Neutrophil (primary cell): ENCODE results near the gene VMAC.

Source experiments
- H3K27ac ChIP-seq: fragments of 200-600 bp; sonication (generic); 2 replicates; pipeline ENCODE4 v1.5.1; 2016; ENCODE audit warnings: mild to moderate bottlenecking, moderate library complexity
- H3K27me3 ChIP-seq: fragments of 200-600 bp; sonication (generic); 2 replicates; pipeline ENCODE4 v1.6.0; 2016; ENCODE audit warnings: mild to moderate bottlenecking
- H3K36me3 ChIP-seq: fragments of 200-600 bp; sonication (generic); 2 replicates; pipeline ENCODE4 v1.5.1; 2017
- H3K4me1 ChIP-seq, 2 experiments: fragments of 200-600 bp in 1 of 2; sonication (generic) in 1 of 2; 1 replicate in 1 of 2; 2 replicates in 1 of 2; pipeline versions ENCODE4 v1.5.1 to v1.6.1; 2013 to 2016; ENCODE audit warnings: low read depth in 1 of 2, low read length in 1 of 2, mild to moderate bottlenecking in 1 of 2, moderate library complexity in 1 of 2; ENCODE audit not compliant: control insufficient read depth in 1 of 2, insufficient read depth in 1 of 2
- H3K4me3 ChIP-seq, 2 experiments: fragments of 200-600 bp in 1 of 2; sonication (generic) in 1 of 2; 1 replicate in 1 of 2; 2 replicates in 1 of 2; pipeline ENCODE4 v1.5.1; 2013 to 2016; ENCODE audit warnings: low read depth in 1 of 2, low read length in 1 of 2, mild to moderate bottlenecking in 1 of 2, moderate library complexity in 1 of 2
- H3K9me3 ChIP-seq: fragments of 200-600 bp; sonication (generic); 2 replicates; pipeline ENCODE4 v1.5.1; 2016
- TF ChIP-seq, protein P1 (sequence below): fragments of 200-600 bp; sonication (generic); IDR thresholded peaks from 2 replicates; pipeline ENCODE4 v1.5.1; 2016; ENCODE audit warnings: antibody characterized with exemption

VMAC gene

DNA sequence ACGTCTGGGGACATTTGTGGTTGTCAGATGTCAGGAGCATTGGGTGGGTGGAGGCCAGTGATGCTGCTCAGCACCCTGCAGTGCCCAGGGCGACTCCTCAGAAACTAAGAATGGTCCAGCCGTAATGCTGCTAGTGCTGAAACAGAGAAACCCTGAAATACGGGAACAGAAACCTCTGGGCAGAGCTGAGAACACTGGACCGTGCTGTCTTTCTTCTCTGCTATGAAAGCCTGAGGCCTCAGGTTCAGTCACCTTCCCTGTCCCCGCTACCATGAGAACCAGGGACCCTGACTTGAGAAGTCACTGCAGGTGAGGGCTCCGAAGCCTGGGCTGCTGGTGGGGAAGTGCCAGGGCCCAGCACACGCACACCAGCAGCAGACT is 22.8 kb downstream of the VMAC start:
- H3K27ac ChIP-seq, result no peak overlapping the region
- peaks cover 100% of the 10 kb centered on the region for H3K36me3 ChIP-seq
- TF ChIP-seq, protein P1, sequence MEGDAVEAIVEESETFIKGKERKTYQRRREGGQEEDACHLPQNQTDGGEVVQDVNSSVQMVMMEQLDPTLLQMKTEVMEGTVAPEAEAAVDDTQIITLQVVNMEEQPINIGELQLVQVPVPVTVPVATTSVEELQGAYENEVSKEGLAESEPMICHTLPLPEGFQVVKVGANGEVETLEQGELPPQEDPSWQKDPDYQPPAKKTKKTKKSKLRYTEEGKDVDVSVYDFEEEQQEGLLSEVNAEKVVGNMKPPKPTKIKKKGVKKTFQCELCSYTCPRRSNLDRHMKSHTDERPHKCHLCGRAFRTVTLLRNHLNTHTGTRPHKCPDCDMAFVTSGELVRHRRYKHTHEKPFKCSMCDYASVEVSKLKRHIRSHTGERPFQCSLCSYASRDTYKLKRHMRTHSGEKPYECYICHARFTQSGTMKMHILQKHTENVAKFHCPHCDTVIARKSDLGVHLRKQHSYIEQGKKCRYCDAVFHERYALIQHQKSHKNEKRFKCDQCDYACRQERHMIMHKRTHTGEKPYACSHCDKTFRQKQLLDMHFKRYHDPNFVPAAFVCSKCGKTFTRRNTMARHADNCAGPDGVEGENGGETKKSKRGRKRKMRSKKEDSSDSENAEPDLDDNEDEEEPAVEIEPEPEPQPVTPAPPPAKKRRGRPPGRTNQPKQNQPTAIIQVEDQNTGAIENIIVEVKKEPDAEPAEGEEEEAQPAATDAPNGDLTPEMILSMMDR, result no peak
- no peaks in the 10 kb centered on the region for H3K9me3 ChIP-seq
- no peak overlapping the region for H3K4me3 ChIP-seq
- no peaks in the 10 kb centered on the region for H3K27me3 ChIP-seq
- H3K4me1 ChIP-seq, result no peaks in the 10 kb centered on the region

GRCh38 chr19:5929179-5929578 is 24.5 kb downstream of the VMAC start:
- H3K9me3 ChIP-seq, result no peaks in the 10 kb centered on the region
- no peaks in the 10 kb centered on the region for H3K27me3 ChIP-seq
- H3K36me3 ChIP-seq, result peaks cover 100% of the 10 kb centered on the region
- H3K4me3 ChIP-seq, result no peak overlapping the region
- TF ChIP-seq, protein P1, result no peak
- no peaks in the 10 kb centered on the region for H3K4me1 ChIP-seq
- H3K27ac ChIP-seq, result no peak overlapping the region

GRCh38 chr19:5929625-5930024 is 25.0 kb downstream of the VMAC start:
- Histone ChIP-seq H3K27ac (no peak overlapping the region), H3K9me3 (no peaks in the 10 kb centered on the region), H3K4me3 (no peak overlapping the region), H3K27me3 (no peaks in the 10 kb centered on the region), H3K36me3 (peaks cover 99% of the 10 kb centered on the region), H3K4me1 (no peaks in the 10 kb centered on the region)
- TF ChIP-seq, protein P1, result no peak

DNA sequence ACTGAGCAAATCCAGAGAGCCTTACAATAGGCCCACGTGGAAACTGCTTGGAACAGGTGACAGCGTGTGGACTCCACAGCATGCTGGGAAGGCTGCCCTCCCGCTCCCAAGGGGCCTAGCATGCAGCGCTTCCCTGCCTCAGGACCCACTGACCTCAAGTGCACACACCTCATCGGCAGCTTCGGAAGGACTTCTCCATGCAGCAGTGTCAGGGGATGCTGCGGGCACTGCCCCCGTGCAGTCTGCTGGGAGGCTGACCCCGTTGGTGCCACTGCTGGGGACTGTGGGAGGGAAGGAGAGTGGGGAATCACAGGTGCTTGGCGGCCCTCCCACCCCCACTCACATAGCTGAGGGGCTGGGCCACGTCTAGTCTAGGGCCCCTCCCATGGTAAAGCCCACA is 26.6 kb downstream of the VMAC start:
- TF ChIP-seq, protein P1, result no peak
- Histone ChIP-seq H3K27ac (no peak overlapping the region), H3K4me1 (no peaks in the 10 kb centered on the region), H3K9me3 (no peaks in the 10 kb centered on the region), H3K4me3 (no peak overlapping the region), H3K36me3 (peaks cover 97% of the 10 kb centered on the region), H3K27me3 (no peaks in the 10 kb centered on the region)

DNA sequence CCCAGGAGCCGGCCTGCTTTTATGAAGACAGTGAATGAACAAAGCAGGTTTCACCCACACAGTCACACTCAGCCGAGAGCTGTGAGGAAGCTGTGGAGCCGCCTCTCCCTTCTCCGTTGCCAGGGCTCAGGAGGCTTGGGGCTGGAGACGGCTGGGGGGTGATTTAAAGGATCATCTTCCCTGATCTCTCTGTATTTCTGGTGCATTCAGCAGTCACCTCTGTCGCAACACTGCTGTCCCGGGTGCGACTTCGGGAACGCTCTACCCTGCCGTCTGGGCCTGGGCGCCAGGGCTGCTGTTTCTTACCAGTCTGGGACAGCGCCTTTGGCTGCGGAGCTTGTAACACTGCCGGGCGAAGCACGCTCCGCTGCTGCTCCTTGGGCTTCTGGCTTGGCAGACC is 27.5 kb downstream of the VMAC start:
- TF ChIP-seq, protein P1, result no peak
- H3K27me3 ChIP-seq, result no peaks in the 10 kb centered on the region
- no peak overlapping the region for H3K27ac ChIP-seq
- H3K4me1 ChIP-seq, result no peaks in the 10 kb centered on the region
- H3K36me3 ChIP-seq, result peaks cover 95% of the 10 kb centered on the region
- H3K4me3 ChIP-seq, result no peak overlapping the region
- H3K9me3 ChIP-seq, result no peaks in the 10 kb centered on the region

DNA sequence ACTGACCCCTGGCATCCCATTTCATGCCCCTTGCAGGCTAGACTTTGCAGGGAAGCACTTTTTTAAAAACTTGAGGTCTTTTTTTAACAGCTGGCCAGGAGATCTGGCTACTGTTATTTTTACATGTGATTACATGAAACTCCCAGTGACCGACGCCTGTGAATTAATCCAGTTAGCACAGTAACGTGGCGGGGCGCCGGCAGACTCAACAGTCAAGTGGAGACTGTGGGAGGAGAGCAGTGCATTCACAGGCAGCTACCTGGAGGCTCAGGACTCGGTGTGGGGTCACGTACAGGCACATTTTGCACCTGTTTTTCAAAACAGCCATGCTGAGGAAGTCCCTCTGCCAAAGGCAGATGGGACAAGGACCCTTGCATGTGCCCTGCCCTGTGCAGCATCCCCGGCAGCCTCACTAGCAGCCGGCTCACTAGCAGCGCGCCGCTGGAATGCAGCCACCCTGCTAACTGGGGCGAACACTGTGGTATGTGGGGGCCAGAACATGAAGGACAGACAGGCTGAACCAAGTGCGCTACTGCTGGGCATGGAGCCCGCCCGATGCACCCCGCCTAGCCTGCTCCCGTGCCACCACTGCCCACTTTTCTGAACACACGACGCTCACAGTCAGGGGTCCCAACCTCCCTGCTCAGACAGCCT is 28.1 kb downstream of the VMAC start:
- Histone ChIP-seq H3K9me3 (no peaks in the 10 kb centered on the region), H3K36me3 (peaks cover 95% of the 10 kb centered on the region), H3K27ac (no peak overlapping the region), H3K27me3 (no peaks in the 10 kb centered on the region), H3K4me1 (no peaks in the 10 kb centered on the region), H3K4me3 (no peak overlapping the region)
- TF ChIP-seq, protein P1, result no peak
